Keratinocyte (primary cell): Measurements from ENCODE around the gene TAF1D.

Experiments used
- CTCF ChIP-seq, 3 experiments: IDR thresholded peaks in 1 of 3; conservative IDR thresholded peaks in 1 of 3; optimal IDR thresholded peaks in 1 of 3; 2 replicates in 2 of 3; 3 replicates in 1 of 3; pipeline versions ENCODE3 to v1.5.1; 2011; ENCODE audit warnings: low read length in 3 of 3, mild to moderate bottlenecking in 3 of 3, moderate library complexity in 2 of 3, control low read depth in 1 of 3, inconsistent platforms in 1 of 3; ENCODE audit not compliant: insufficient read depth in 2 of 3; ENCODE audit errors: extremely low read depth in 1 of 3
- EZH2 ChIP-seq: IDR thresholded peaks from one replicate; pipeline ENCODE4 v1.6.1; 2012; ENCODE audit warnings: inconsistent platforms, mild to moderate bottlenecking, low read length, moderate library complexity

DNA sequence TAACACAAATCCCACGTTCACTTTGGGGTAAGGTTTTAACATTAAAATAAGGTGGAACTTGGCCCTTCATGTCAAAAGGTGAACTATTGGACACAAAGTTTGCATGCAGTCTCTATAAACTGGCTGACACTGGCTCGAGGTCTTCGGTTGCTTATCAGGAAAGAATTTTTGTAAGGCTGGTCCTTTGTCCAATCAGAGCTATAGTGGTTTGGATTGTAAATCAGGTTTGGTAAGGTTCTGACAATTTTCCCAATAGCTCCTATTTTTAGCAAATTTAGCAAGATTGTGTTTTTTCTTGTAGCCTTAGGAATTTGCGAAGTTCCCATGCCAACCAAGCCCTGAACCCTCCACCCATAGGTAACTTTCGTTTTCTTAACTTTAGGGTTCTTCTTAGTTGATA is 25.2 kb upstream of the TAF1D start:
- TF ChIP-seq CTCF (optimal IDR thresholded peaks at IDR 0.05 in 1 of 3, IDR thresholded peaks at IDR 0.05 in 1 of 3, conservative IDR thresholded peaks at IDR 0.05 in 1 of 3; ENCODE audit: extremely low read depth in 1 of 3, insufficient read depth in 2 of 3, low read length in 3 of 3) (no peak), EZH2 (no peak)
